ENCODE data around the gene SPOCD1.

Gene SPOCD1

GRCh38 chr1:31764312-31765040 lies 51.3 kb downstream of the SPOCD1 start, which contains the start of gene ADGRB2:
Gene ADGRB2, minus strand, starts transcription at chr1:31764340. Its CDS starts 7,119 bp downstream, at chr1:31757221.
- Histone ChIP-seq H3K9ac (ENCODE audit: low read depth, low read length) (no peak within 1 kb of the TSS; the same call in 1 of the 2 replicates), H3K27me3 (ENCODE audit: insufficient read depth, low read length) (peaks cover 39% of the 10 kb centered on the region), H3K27ac (ENCODE audit: low read length) (no peak within 1 kb of the TSS)

GRCh38 chr1:31763671-31764311 lies 52.0 kb downstream of the SPOCD1 start:
- Histone ChIP-seq H3K27ac (ENCODE audit: low read length) (no peak overlapping the region), H3K4me3 (ENCODE audit: low read length) (peak overlapping the region; percentile 75), H3K9me3 (ENCODE audit: insufficient read depth, low read depth, low read length) (no peaks in the 10 kb centered on the region), H3K36me3 (ENCODE audit: insufficient read depth, low read depth, low read length) (no peaks in the 10 kb centered on the region), H3K27me3 (ENCODE audit: insufficient read depth, low read length) (peaks cover 39% of the 10 kb centered on the region), H3K9ac (ENCODE audit: low read depth, low read length) (no peak overlapping the region; the same call in 1 of the 2 replicates), H3K4me1 (ENCODE audit: insufficient read depth, low read length) (peaks cover 30% of the 10 kb centered on the region)

More at GRCh38 chr1:31764312-31765040, 51.3 kb downstream of the SPOCD1 start, which contains the start of gene ADGRB2:
- Histone ChIP-seq H3K4me1 (ENCODE audit: insufficient read depth, low read length) (peaks cover 24% of the 10 kb centered on the region), H3K36me3 (ENCODE audit: insufficient read depth, low read depth, low read length) (no peaks in the 10 kb centered on the region), H3K4me3 (ENCODE audit: low read length) (peak within 1 kb of the TSS; percentile 75), H3K9me3 (ENCODE audit: insufficient read depth, low read depth, low read length) (no peaks in the 10 kb centered on the region)

GRCh38 chr1:31762726-31763670 lies 52.8 kb downstream of the SPOCD1 start:
- Histone ChIP-seq H3K4me3 (ENCODE audit: low read length) (peak overlapping the region; percentile 75), H3K36me3 (ENCODE audit: insufficient read depth, low read depth, low read length) (no peaks in the 10 kb centered on the region), H3K27ac (ENCODE audit: low read length) (no peak overlapping the region), H3K27me3 (ENCODE audit: insufficient read depth, low read length) (peaks cover 39% of the 10 kb centered on the region), H3K9me3 (ENCODE audit: insufficient read depth, low read depth, low read length) (no peaks in the 10 kb centered on the region), H3K4me1 (ENCODE audit: insufficient read depth, low read length) (peaks cover 30% of the 10 kb centered on the region), H3K9ac (ENCODE audit: low read depth, low read length) (no peak overlapping the region; the same call in 1 of the 2 replicates)

GRCh38 chr1:31762323-31762722 lies 53.5 kb downstream of the SPOCD1 start:
- H3K4me3 ChIP-seq (ENCODE audit: low read length) = peak overlapping the region; percentile 75; the same call in 1 of the 2 replicates
- H3K9me3 ChIP-seq (ENCODE audit: insufficient read depth, low read depth, low read length) = no peaks in the 10 kb centered on the region
- peaks cover 30% of the 10 kb centered on the region for H3K4me1 ChIP-seq (ENCODE audit: insufficient read depth, low read length)
- H3K9ac ChIP-seq (ENCODE audit: low read depth, low read length) = no peak overlapping the region
- peaks cover 39% of the 10 kb centered on the region for H3K27me3 ChIP-seq (ENCODE audit: insufficient read depth, low read length)
- no peak overlapping the region for H3K27ac ChIP-seq (ENCODE audit: low read length)
- H3K36me3 ChIP-seq (ENCODE audit: insufficient read depth, low read depth, low read length) = no peaks in the 10 kb centered on the region

- no peak overlapping the region for H3K9ac ChIP-seq (ENCODE audit: low read depth, low read length)
These were observed 53.9 kb downstream of the SPOCD1 start for GRCh38 chr1:31761883-31762282.

GRCh38 chr1:31760471-31761470 lies 55.1 kb downstream of the SPOCD1 start:
- H3K9me3 ChIP-seq (ENCODE audit: insufficient read depth, low read depth, low read length) = no peaks in the 10 kb centered on the region
- peaks cover 39% of the 10 kb centered on the region for H3K27me3 ChIP-seq (ENCODE audit: insufficient read depth, low read length)
- no peak overlapping the region for H3K27ac ChIP-seq (ENCODE audit: low read length)
- peak overlapping the region; percentile 86 for H3K4me3 ChIP-seq (ENCODE audit: low read length)
- no peaks in the 10 kb centered on the region for H3K36me3 ChIP-seq (ENCODE audit: insufficient read depth, low read depth, low read length)
- H3K4me1 ChIP-seq (ENCODE audit: insufficient read depth, low read length) = peaks cover 30% of the 10 kb centered on the region
- H3K9ac ChIP-seq (ENCODE audit: low read depth, low read length) = peak overlapping the region; percentile 76; the same call in 1 of the 2 replicates

More at GRCh38 chr1:31761883-31762282, 53.9 kb downstream of the SPOCD1 start:
- Histone ChIP-seq H3K4me3 (ENCODE audit: low read length) (peak overlapping the region; percentile 86; the same call in 1 of the 2 replicates), H3K27ac (ENCODE audit: low read length) (no peak overlapping the region), H3K36me3 (ENCODE audit: insufficient read depth, low read depth, low read length) (no peaks in the 10 kb centered on the region), H3K4me1 (ENCODE audit: insufficient read depth, low read length) (peaks cover 30% of the 10 kb centered on the region), H3K9me3 (ENCODE audit: insufficient read depth, low read depth, low read length) (no peaks in the 10 kb centered on the region), H3K27me3 (ENCODE audit: insufficient read depth, low read length) (peaks cover 39% of the 10 kb centered on the region)

- Histone ChIP-seq H3K4me3 (ENCODE audit: low read length) (peak overlapping the region; percentile 86; the same call in 1 of the 2 replicates), H3K4me1 (ENCODE audit: insufficient read depth, low read length) (peaks cover 25% of the 10 kb centered on the region), H3K27me3 (ENCODE audit: insufficient read depth, low read length) (peaks cover 27% of the 10 kb centered on the region), H3K27ac (ENCODE audit: low read length) (no peak overlapping the region), H3K9me3 (ENCODE audit: insufficient read depth, low read depth, low read length) (no peaks in the 10 kb centered on the region), H3K9ac (ENCODE audit: low read depth, low read length) (peak overlapping the region; percentile 76; the same call in 1 of the 2 replicates), H3K36me3 (ENCODE audit: insufficient read depth, low read depth, low read length) (no peaks in the 10 kb centered on the region)
These were observed 56.4 kb downstream of the SPOCD1 start for GRCh38 chr1:31759298-31760023.

- H3K9me3 ChIP-seq (ENCODE audit: insufficient read depth, low read depth, low read length) = no peaks in the 10 kb centered on the region
- no peaks in the 10 kb centered on the region for H3K36me3 ChIP-seq (ENCODE audit: insufficient read depth, low read depth, low read length)
- no peak overlapping the region for H3K27ac ChIP-seq (ENCODE audit: low read length)
- H3K4me3 ChIP-seq (ENCODE audit: low read length) = no peak overlapping the region
- H3K27me3 ChIP-seq (ENCODE audit: insufficient read depth, low read length) = peaks cover 25% of the 10 kb centered on the region
- peaks cover 24% of the 10 kb centered on the region for H3K4me1 ChIP-seq (ENCODE audit: insufficient read depth, low read length)
- H3K9ac ChIP-seq (ENCODE audit: low read depth, low read length) = no peak overlapping the region
These were observed 57.0 kb downstream of the SPOCD1 start for GRCh38 chr1:31758823-31759222.

- H3K4me1 ChIP-seq (ENCODE audit: insufficient read depth, low read length) = peaks cover 24% of the 10 kb centered on the region
- H3K36me3 ChIP-seq (ENCODE audit: insufficient read depth, low read depth, low read length) = no peaks in the 10 kb centered on the region
- no peak overlapping the region for H3K27ac ChIP-seq (ENCODE audit: low read length)
- no peaks in the 10 kb centered on the region for H3K9me3 ChIP-seq (ENCODE audit: insufficient read depth, low read depth, low read length)
- H3K9ac ChIP-seq (ENCODE audit: low read depth, low read length) = no peak overlapping the region
- H3K27me3 ChIP-seq (ENCODE audit: insufficient read depth, low read length) = peaks cover 17% of the 10 kb centered on the region
- no peak overlapping the region for H3K4me3 ChIP-seq (ENCODE audit: low read length)
These were observed 57.8 kb downstream of the SPOCD1 start for GRCh38 chr1:31757989-31758388.

- H3K4me3 ChIP-seq (ENCODE audit: low read length) = no peak overlapping the region
- H3K27me3 ChIP-seq (ENCODE audit: insufficient read depth, low read length) = peaks cover 10% of the 10 kb centered on the region
- H3K4me1 ChIP-seq (ENCODE audit: insufficient read depth, low read length) = peaks cover 27% of the 10 kb centered on the region
- H3K9me3 ChIP-seq (ENCODE audit: insufficient read depth, low read depth, low read length) = no peaks in the 10 kb centered on the region
- no peaks in the 10 kb centered on the region for H3K36me3 ChIP-seq (ENCODE audit: insufficient read depth, low read depth, low read length)
- no peak overlapping the region for H3K27ac ChIP-seq (ENCODE audit: low read length)
- no peak overlapping the region for H3K9ac ChIP-seq (ENCODE audit: low read depth, low read length)
These were observed 58.6 kb downstream of the SPOCD1 start for GRCh38 chr1:31757204-31757679.
